ENCODE data around the gene VWF. TPM values are rescaled to one million over a fixed set of nuclear protein-coding genes. Genes with fewer than 3 reads are reported as not detected.
A peak's percentile ranks its signal among the peaks of the same experiment; 100 is the strongest.
"Not testable (repeated sequence)": the region's sequence is repeated elsewhere in the genome, so short reads cannot be mapped to it uniquely, and the experiment has no call there.

VWF gene
- total and polyA plus RNA-seq, 12 donors, result 104 to 480 (median 253) TPM

- intact Hi-C loops (cut with DNase I), result no loop called here
These were observed 14.5 kb downstream of the VWF start for GRCh38 chr12:6110006-6110405.

GRCh38 chr12:6106218-6106617 lies 18.3 kb downstream of the VWF start:
- ATAC-seq, result no peak
- TF ChIP-seq CTCF (IDR thresholded peaks at IDR 0.05), result no peak
- H3K4me3 ChIP-seq, result no peak overlapping the region
- peaks cover 0 to 85% (median 7%) of the 10 kb centered on the region in 9 donors for H3K36me3 ChIP-seq
- 92 to 98% methylated on average over 3 of the region's 3 CpGs for WGBS, 2 donors
- no peaks in the 10 kb centered on the region for H3K27me3 ChIP-seq
- peak overlapping the region in 1 of 10 donors; percentile 15 for H3K27ac ChIP-seq
- peaks cover 0 to 25% (median 3%) of the 10 kb centered on the region in 9 donors for H3K4me1 ChIP-seq
- no peak for DNase-seq
- intact Hi-C loops (cut with DNase I), result no loop called here
- H3K9me3 ChIP-seq, result peaks cover 0 to 8% (median 0%) of the 10 kb centered on the region in 11 donors

More at GRCh38 chr12:6110006-6110405, 14.5 kb downstream of the VWF start:
- Histone ChIP-seq H3K9me3 (peaks cover 0 to 8% (median 0%) of the 10 kb centered on the region in 11 donors), H3K27me3 (no peaks in the 10 kb centered on the region), H3K4me1 (peaks cover 0 to 56% (median 15%) of the 10 kb centered on the region in 9 donors), H3K27ac (peak overlapping the region in 1 of 10 donors; percentile 33), H3K36me3 (peaks cover 0 to 68% (median 7%) of the 10 kb centered on the region in 9 donors), H3K4me3 (no peak overlapping the region)
- TF ChIP-seq CTCF (IDR thresholded peaks at IDR 0.05), result no peak
- DNase-seq (no peak), ATAC-seq (no peak)
- 79 to 84% methylated on average over 4 of the region's 4 CpGs for WGBS, 2 donors

- WGBS, 2 donors, result 96% methylated on average over 2 of the region's 2 CpGs
- Histone ChIP-seq H3K4me3 (no peak overlapping the region), H3K27ac (no peak overlapping the region), H3K27me3 (no peaks in the 10 kb centered on the region), H3K4me1 (peaks cover 0 to 12% (median 3%) of the 10 kb centered on the region in 9 donors), H3K36me3 (peaks cover 0 to 77% (median 0%) of the 10 kb centered on the region in 9 donors), H3K9me3 (peaks cover 0 to 8% (median 0%) of the 10 kb centered on the region in 11 donors)
- no peak for ATAC-seq
- DNase-seq, result no peak
- no peak for TF ChIP-seq CTCF (IDR thresholded peaks at IDR 0.05)
- intact Hi-C loops (cut with DNase I), result no loop called here
These were observed 19.6 kb downstream of the VWF start for GRCh38 chr12:6104842-6105241.

GRCh38 chr12:6104027-6104426 lies 20.4 kb downstream of the VWF start:
- Histone ChIP-seq H3K27ac (peak overlapping the region in 1 of 10 donors; percentile 6), H3K36me3 (peaks cover 0 to 73% (median 0%) of the 10 kb centered on the region in 9 donors), H3K9me3 (no peaks in the 10 kb centered on the region), H3K4me1 (peaks cover 0 to 13% (median 3%) of the 10 kb centered on the region in 9 donors), H3K4me3 (no peak overlapping the region), H3K27me3 (no peaks in the 10 kb centered on the region)
- ATAC-seq (no peak), DNase-seq (no peak)
- WGBS, 2 donors, result 80 to 84% methylated on average over 3 of the region's 3 CpGs
- intact Hi-C loops (cut with DNase I), result no loop called here
- TF ChIP-seq CTCF (IDR thresholded peaks at IDR 0.05), result no peak

GRCh38 chr12:6102021-6102420 lies 22.4 kb downstream of the VWF start:
- H3K27ac ChIP-seq; H3K4me3 ChIP-seq; H3K9me3 ChIP-seq; ATAC-seq; DNase-seq; intact Hi-C loops (cut with DNase I); H3K27me3 ChIP-seq: not testable (repeated sequence)
- peaks cover 0 to 85% (median 0%) of the 10 kb centered on the region in 9 donors for H3K36me3 ChIP-seq
- 96 to 98% methylated on average over 5 of the region's 5 CpGs for WGBS, 2 donors
- H3K4me1 ChIP-seq, result peaks cover 0 to 23% (median 11%) of the 10 kb centered on the region in 9 donors
